NCI-H226 (cell line): Measurements from ENCODE around the gene SSNA1.
"Not testable (repeated sequence)": the region's sequence is repeated elsewhere in the genome, so short reads cannot be mapped to it uniquely, and the experiment has no call there.

Experiments
- DNase-seq: peaks from one replicate; pipeline ENCODE4 v3.0.0-alpha.2; 2015

SSNA1 gene

DNA sequence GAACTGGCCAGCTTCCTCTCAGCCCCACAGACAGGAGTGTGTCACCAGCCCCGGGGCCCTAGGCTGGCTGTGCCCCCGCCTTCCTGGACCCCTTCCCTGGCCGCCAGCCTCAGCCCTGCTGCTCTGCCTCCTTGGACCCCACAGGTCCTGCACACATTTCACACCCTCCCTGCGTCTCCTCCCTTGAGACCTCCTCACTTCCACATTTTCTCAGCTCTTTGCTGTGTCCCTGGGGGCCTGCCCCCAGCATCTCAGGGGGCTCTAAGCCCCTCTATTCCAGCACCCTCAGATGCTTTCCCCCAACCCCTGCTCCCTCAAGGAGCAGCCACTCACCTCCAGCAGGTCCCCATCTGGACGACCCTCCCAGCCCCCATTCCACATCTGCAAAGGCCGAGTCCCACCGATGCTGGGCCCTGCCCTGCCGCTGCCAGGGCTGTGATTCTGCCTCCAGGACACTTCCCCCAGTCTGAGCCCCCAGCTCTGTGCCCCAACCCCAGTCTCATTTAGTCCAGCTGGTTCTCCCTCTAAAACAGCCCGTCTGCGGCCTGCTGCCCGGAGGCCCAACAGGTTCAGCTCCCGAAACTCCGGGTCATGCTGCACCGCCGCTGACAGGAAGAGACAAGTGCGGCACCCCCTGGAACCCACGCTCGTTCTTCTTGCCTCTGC, 46.4 kb downstream of the SSNA1 start:
- DNase-seq, result no peak

DNA sequence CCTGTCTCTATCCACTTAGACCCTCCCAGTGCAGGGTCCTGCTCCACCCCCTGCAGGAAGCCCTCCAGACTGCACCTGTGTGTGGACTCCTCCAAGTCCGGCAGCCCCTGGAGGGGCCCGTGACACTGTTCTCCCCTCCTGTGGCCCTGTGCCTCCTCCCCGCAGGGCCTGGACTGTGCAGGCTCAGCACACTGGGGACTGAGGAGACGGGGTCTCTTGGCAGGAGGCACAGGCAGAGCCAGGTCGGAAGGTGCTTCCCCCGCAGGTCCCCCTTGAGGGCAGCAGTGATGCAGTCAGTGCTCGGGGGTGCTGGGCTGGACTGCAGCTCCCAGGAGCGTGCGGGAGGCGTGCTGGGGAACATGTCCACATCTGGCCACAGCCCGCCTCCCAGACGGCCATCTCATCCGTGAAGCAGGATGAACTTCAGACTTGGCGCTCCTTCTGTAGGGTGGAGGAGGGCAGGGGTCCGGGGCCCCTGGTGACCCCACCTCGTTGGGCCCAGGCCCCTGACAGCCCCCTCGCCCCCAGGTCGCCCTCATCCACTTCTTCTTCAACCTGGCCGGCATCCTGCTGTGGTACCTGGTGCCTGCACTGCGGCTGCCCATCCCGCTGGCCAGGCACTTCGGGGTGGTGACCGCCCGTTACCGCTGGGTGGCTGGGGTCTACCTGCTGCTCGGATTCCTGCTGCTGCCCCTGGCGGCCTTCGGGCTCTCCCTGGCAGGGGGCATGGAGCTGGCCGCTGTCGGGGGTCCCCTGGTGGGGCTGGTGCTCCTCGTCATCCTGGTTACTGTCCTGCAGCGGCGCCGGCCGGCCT, 47.2 kb downstream of the SSNA1 start:
- DNase-seq, result no peak

DNA sequence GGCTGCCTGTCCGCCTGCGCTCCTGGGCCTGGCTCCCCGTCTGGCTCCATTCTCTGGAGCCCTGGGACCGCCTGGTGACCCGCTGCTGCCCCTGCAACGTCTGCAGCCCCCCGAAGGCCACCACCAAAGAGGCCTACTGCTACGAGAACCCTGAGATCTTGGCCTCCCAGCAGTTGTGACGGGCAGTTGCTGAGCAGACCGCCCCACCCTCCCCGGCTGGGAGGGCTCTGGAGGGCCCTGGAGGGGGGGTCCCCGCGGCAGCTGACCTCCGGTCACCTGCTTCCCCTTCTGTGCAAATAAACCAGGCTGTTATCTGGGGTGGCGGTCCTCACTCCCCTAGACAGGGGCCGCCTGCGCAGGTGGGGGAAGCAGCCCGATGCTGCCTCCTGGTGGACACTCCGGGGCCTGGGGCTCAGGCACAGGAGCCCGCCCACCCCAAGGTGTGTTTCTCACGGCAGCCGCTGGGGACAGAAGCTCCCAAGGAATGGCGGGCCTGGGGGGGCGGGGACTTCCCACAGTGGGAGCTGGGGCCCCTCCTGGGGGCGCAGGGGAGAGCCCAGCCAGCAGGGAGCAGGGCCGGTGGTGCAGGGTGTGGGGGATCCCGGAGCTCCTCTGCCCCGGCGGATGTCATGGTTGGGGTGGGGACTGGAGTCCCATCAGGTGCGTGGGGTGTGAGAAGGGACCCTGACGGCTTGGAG, 47.9 kb downstream of the SSNA1 start:
- peak; percentile 39 for DNase-seq

DNA sequence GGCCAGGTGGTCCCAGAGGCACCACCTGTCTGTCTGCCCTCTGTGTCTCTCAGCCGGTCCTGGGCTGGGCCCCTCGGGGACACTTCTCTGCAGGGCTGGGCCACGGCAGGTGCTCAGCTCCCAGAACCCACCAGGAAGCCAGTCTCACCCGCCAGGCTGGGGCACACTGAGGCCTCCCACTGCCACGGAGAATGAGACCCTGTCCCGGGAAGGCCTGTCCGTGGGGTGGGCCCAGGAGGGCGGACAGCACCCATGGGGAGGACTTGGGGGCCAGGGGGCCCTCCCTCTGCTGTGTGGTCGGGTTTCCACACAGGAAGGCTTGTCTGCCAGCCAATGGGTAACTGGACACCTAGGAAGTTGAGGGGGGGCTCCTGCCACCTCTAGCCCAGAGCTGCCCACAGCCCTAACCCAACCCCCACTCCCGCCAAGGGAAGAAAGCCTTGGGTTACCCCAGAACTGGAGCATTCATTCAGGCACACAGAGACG, 48.5 kb downstream of the SSNA1 start:
- no peak for DNase-seq

DNA sequence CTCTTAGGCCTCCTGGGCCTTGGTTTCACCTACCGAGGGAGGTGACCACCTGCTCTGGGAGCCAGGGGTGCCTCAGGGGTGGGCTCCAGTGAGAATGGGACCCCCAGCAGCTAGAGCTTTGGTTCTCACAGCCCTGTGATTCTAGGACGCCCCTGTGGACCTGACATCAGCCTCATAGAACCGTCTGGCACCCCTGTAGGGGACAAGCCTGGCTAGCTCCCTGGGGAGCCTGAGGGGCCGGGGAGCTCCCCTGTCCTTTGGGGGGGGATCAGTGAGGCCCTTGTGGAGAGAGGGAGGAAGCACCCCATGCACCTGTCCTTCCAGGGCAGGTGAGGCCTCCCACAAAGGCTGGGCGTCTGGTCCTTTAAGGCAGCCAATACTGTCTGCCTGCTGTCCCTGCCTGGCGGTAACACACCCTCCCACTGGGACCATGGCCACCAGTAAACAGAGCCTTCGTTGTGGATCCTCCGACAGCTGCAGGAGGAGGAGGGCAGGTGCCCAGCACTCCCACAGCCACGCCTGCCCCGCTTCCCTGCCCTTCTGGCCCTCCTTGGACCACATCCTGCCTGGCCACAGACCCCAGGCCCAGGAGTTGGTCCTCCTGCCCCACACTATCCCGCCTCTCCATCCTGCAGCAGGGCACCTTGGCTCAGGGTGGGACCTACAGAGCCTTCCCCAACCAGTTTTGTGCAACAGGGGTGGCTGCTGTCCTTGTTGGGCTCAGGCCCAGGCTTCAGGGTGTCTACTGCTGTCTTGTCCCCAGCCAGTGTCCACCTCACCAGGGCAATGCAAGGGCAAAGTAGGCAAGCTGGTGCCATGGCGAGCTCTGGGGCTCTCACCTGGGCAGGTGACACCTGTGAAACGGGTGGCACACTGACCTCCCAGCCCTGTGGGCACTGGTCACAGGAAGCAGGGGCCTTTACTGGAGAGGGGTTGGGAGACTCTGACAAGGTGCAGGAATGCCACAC, 49.6 kb downstream of the SSNA1 start:
- DNase-seq, result no peak

DNA sequence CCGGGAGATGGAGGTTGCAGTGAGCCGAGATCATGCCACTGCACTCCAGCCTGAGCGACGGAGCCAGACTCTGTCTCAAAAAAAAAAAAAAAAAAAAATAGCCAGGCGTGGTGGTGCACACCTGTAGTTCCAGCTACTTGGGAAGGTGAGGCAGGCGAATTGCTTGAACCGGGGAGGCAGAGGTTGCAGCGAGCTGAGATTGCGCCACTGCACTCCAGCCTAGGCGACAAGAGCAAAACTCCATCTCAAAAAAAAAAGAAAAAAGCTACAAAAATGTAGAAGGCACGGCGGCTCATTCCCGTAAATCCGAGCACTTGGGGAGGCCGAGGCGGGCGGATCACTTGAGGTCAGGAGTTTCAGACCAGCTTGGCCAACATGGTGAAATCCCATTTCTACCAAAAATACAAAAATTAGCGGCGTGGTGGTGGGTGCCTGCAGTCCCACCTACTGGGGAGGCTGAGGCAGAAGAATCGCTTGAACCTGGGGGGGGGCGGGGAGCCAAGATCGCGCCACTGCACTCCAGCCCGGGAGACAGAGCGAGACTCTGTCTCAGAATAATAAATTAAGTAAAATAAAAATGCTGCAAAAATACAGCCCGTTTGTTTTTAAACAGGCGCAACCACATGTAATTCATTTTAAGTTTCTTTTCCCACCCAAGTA, 51.2 kb downstream of the SSNA1 start:
- not testable (repeated sequence) for DNase-seq
